Measurements from ENCODE around the gene SNX20. TPM values are rescaled to one million over a fixed set of nuclear protein-coding genes. Genes with fewer than 3 reads are reported as not detected.

SNX20 gene
- 1 to 10 TPM in 2 of 6 donors, under 1 TPM in 4; 0.09 to 2.8 (median 0.55) TPM for total RNA-seq
- polyA plus RNA-seq = under 1 TPM; 0.40 to 0.57 TPM

- intact Hi-C loops (cut with DNase I) = no loop called here
- DNase-seq = peak in 2 of 6 donors; percentile 34 to 49
These were observed at the start of gene SNX20 for GRCh38 chr16:50681021-50681885. TSS of gene SNX20 (minus strand) at chr16:50681312. CDS start at chr16:50677526, 3,786 bp downstream.

GRCh38 chr16:50724306-50724705, 43.2 kb upstream of the SNX20 start:
- ATAC-seq (no peak), DNase-seq (no peak), FAIRE-seq (no peak)
- intact Hi-C loops (cut with DNase I) = no loop called here
- no peak overlapping the region for H3K27ac ChIP-seq
- no peaks in the 10 kb centered on the region for H3K27me3 ChIP-seq
- H3K36me3 ChIP-seq = no peaks in the 10 kb centered on the region
- TF ChIP-seq, protein P1, sequence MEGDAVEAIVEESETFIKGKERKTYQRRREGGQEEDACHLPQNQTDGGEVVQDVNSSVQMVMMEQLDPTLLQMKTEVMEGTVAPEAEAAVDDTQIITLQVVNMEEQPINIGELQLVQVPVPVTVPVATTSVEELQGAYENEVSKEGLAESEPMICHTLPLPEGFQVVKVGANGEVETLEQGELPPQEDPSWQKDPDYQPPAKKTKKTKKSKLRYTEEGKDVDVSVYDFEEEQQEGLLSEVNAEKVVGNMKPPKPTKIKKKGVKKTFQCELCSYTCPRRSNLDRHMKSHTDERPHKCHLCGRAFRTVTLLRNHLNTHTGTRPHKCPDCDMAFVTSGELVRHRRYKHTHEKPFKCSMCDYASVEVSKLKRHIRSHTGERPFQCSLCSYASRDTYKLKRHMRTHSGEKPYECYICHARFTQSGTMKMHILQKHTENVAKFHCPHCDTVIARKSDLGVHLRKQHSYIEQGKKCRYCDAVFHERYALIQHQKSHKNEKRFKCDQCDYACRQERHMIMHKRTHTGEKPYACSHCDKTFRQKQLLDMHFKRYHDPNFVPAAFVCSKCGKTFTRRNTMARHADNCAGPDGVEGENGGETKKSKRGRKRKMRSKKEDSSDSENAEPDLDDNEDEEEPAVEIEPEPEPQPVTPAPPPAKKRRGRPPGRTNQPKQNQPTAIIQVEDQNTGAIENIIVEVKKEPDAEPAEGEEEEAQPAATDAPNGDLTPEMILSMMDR (IDR thresholded peaks at IDR 0.05) = no peak
- no peaks in the 10 kb centered on the region for H3K9me3 ChIP-seq
- H3K4me3 ChIP-seq = no peak overlapping the region
- H3K4me1 ChIP-seq = no peaks in the 10 kb centered on the region

More at GRCh38 chr16:50681021-50681885, at the start of gene SNX20:
- peak within 1 kb of the TSS in 1 of 4 donors; percentile 25 for H3K4me3 ChIP-seq
- WGBS, 2 donors = 72 to 82% methylated on average over 16 of the region's 16 CpGs
- H3K27me3 ChIP-seq = no peaks in the 10 kb centered on the region
- TF ChIP-seq, protein P1 (IDR thresholded peaks at IDR 0.05) = no peak
- ATAC-seq (peak in 2 of 4 donors; percentile 50 to 69), FAIRE-seq (no peak)
- H3K36me3 ChIP-seq = no peaks in the 10 kb centered on the region
- H3K27ac ChIP-seq = peak within 1 kb of the TSS in 1 of 4 donors; percentile 6
- H3K4me1 ChIP-seq = no peaks in the 10 kb centered on the region
- H3K9me3 ChIP-seq = no peaks in the 10 kb centered on the region

DNA sequence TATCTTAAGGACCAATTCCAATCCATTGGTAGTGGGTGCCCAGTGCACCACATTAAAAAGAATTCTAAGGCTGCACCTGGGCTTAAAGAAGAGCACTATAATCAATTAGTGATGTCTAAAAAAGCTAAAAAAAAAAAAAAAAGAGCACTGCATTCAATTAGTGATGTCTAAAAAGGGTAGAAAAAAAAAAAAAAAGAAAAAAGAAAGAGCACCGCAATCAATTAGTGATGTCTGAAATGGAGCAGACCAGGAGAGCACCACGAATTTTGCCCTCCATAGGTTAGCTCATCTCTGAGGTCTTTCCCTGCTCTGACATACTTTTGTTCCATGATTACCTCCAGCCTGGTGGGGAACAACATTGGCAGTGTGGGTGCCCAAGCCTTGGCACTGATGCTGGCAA, 41.8 kb upstream of the SNX20 start:
- DNase-seq (no peak), ATAC-seq (no peak), FAIRE-seq (no peak)
- 80% methylated on average over 2 of the region's 2 CpGs for WGBS, 2 donors
- no peak overlapping the region for H3K4me3 ChIP-seq
- no peaks in the 10 kb centered on the region for H3K4me1 ChIP-seq
- H3K9me3 ChIP-seq = no peaks in the 10 kb centered on the region
- H3K27ac ChIP-seq = no peak overlapping the region
- no peaks in the 10 kb centered on the region for H3K27me3 ChIP-seq
- intact Hi-C loops (cut with DNase I) = no loop called here
- TF ChIP-seq, protein P1 (IDR thresholded peaks at IDR 0.05) = no peak
- H3K36me3 ChIP-seq = no peaks in the 10 kb centered on the region

DNA sequence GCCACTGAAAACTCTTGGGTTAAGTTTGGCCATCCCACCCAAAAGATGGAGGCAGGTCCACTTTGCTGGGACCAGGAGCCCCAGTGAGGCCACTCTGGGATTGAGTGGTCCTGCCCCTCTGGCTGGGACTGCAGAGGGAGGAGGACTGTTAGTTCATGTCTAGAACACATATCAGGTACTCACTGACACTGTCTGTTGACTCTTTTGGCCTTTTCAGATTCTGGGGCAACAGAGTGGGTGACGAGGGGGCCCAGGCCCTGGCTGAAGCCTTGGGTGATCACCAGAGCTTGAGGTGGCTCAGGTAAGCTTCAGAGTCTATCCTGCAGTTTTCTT, 41.3 kb upstream of the SNX20 start:
- DNase-seq = no peak
- no peaks in the 10 kb centered on the region for H3K4me1 ChIP-seq
- intact Hi-C loops (cut with DNase I) = no loop called here
- no peak overlapping the region for H3K4me3 ChIP-seq
- no peak for ATAC-seq
- H3K9me3 ChIP-seq = no peaks in the 10 kb centered on the region
- H3K27ac ChIP-seq = no peak overlapping the region
- FAIRE-seq = no peak
- H3K36me3 ChIP-seq = no peaks in the 10 kb centered on the region
- no peaks in the 10 kb centered on the region for H3K27me3 ChIP-seq
- 87 to 100% methylated on average over 1 of the region's 1 CpG for WGBS, 2 donors
- TF ChIP-seq, protein P1 (IDR thresholded peaks at IDR 0.05) = no peak
